ENCODE results near the gene ATF7IP2.
"Not testable (repeated sequence)": the region's sequence is repeated elsewhere in the genome, so short reads cannot be mapped to it uniquely, and the experiment has no call there.

Gene ATF7IP2

DNA sequence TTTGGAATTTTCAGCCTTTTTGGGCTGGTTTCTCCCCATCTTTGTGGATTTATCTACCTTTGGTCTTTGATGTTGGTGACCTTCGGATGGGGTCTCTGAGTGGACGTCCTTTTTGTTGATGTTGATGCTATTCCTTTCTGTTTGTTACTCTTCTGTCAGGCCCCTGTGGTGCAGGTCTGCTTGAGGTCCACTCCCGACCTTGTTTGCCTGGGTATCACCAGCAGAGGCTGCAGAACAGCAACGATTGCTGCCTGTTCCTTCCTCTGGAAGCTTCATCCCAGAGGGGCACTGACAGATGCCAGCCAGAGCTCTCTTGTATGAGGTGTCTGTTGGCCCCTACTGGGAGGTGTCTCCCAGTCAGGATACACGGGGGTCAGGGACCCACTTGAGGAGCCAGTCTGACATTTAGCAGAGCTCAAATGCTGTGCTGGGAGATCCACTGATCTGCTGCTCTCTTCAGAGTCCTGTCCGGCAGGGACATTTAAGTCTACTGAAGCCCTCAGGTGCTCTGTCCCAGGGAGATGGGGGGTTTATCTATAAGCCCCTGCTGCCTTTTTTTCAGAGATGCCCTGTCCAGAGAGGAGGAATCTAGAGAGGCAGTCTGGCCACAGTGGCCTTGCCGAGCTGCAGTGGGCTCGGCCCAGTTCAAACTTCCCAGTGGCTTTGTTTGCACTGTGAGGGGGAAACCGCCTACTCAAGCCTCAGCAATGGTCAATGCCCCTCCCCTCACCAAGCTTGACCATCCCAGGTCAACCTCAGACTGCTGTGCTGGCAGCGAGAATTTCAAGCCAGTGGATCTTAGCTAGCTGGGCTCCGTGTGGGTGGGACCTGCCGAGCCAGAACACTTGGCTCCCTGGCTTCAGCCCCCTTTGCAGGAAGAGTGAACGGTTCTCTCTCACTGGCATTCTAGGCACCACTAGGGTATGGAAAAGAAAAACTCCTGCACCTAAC lies 66.6 kb downstream of the ATF7IP2 start:
- not testable (repeated sequence) for H3K36me3 ChIP-seq (ENCODE audit: insufficient read depth, low read length); H3K4me1 ChIP-seq (ENCODE audit: control insufficient read depth, insufficient read depth, low read length, unreplicated experiment); H3K4me3 ChIP-seq (ENCODE audit: low read depth, low read length); H3K27ac ChIP-seq (ENCODE audit: low read depth, low read length); H2AFZ ChIP-seq (ENCODE audit: low read length, unreplicated experiment); H3K27me3 ChIP-seq (ENCODE audit: insufficient read depth, low read length); H3K79me2 ChIP-seq (ENCODE audit: control insufficient read depth, insufficient read depth, low read length, unreplicated experiment)

DNA sequence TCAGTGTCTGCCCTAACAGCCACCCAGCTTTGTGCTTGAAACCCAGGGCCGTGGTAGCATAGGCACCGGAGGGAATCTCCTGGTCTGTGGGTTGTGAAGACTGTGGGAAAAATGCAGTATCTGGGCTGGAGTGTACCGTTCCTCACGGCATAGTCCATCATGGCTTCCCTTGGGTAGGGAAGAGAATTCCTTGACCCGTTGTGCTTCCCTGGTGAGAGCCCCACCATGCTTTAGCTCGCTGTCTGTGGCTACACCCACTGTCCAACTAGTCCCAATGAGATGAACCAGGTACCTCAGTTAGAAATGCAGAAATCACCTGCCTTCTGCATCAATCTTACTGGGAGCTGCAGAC lies 67.3 kb downstream of the ATF7IP2 start:
- no peaks in the 10 kb centered on the region for H3K4me1 ChIP-seq (ENCODE audit: control insufficient read depth, insufficient read depth, low read length, unreplicated experiment)
- no peaks in the 10 kb centered on the region for H3K36me3 ChIP-seq (ENCODE audit: insufficient read depth, low read length)
- no peaks in the 10 kb centered on the region for H3K27me3 ChIP-seq (ENCODE audit: insufficient read depth, low read length)

DNA sequence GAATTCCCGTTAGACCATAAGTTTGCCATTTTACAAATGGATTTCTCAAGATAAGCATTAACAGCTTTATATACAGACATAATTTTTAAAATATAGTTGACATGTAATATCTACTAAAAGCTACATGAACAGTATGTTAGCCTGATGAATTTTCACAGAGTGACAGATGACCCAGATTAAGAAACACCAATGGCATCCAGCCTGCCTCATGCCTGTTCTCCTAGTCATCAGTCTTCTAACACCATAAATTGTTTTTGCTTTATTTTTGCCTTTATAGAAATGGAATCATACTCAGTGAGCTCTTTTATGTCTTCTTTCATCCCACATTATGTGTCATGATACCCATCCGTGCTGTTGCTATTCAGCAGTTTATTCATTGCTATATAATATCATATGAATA lies 80.0 kb downstream of the ATF7IP2 start:
- no peaks in the 10 kb centered on the region for H3K27me3 ChIP-seq (ENCODE audit: insufficient read depth, low read length)
- H3K36me3 ChIP-seq (ENCODE audit: insufficient read depth, low read length): no peaks in the 10 kb centered on the region

More for the DNA sequence above, 67.3 kb downstream of the ATF7IP2 start:
- H3K4me3 ChIP-seq (ENCODE audit: low read depth, low read length): no peak overlapping the region
- no peak overlapping the region for H3K27ac ChIP-seq (ENCODE audit: low read depth, low read length)
- no peaks in the 10 kb centered on the region for H3K79me2 ChIP-seq (ENCODE audit: control insufficient read depth, insufficient read depth, low read length, unreplicated experiment)
- no peak overlapping the region for H2AFZ ChIP-seq (ENCODE audit: low read length, unreplicated experiment)

DNA sequence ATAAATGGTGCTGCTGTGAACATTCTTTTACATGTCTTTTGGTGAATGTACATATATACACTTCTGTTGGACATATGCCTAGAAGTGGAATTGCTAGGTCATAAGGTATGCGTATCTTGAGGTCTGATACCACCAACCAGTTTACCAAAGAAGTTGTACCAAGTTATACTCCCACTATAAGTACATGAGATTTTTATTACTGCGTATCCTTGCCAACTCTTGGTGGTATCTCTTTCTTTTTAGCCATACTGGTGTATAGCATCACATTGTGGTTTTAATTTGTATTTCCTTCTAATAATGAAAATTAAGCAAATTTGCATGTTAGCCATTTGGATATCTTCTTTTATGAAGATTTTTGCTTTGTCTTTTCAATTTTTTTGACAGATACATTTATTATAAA lies 80.5 kb downstream of the ATF7IP2 start:
- Histone ChIP-seq H3K27me3 (ENCODE audit: insufficient read depth, low read length) (no peaks in the 10 kb centered on the region), H3K4me3 (ENCODE audit: low read depth, low read length) (no peak overlapping the region), H3K79me2 (ENCODE audit: control insufficient read depth, insufficient read depth, low read length, unreplicated experiment) (no peaks in the 10 kb centered on the region), H3K27ac (ENCODE audit: low read depth, low read length) (no peak overlapping the region), H3K4me1 (ENCODE audit: control insufficient read depth, insufficient read depth, low read length, unreplicated experiment) (no peaks in the 10 kb centered on the region), H2AFZ (ENCODE audit: low read length, unreplicated experiment) (no peak overlapping the region), H3K36me3 (ENCODE audit: insufficient read depth, low read length) (no peaks in the 10 kb centered on the region)

More for the DNA sequence above, 80.0 kb downstream of the ATF7IP2 start:
- Histone ChIP-seq H3K4me3 (ENCODE audit: low read depth, low read length) (no peak overlapping the region), H3K4me1 (ENCODE audit: control insufficient read depth, insufficient read depth, low read length, unreplicated experiment) (no peaks in the 10 kb centered on the region), H3K27ac (ENCODE audit: low read depth, low read length) (no peak overlapping the region), H2AFZ (ENCODE audit: low read length, unreplicated experiment) (no peak overlapping the region), H3K79me2 (ENCODE audit: control insufficient read depth, insufficient read depth, low read length, unreplicated experiment) (no peaks in the 10 kb centered on the region)

DNA sequence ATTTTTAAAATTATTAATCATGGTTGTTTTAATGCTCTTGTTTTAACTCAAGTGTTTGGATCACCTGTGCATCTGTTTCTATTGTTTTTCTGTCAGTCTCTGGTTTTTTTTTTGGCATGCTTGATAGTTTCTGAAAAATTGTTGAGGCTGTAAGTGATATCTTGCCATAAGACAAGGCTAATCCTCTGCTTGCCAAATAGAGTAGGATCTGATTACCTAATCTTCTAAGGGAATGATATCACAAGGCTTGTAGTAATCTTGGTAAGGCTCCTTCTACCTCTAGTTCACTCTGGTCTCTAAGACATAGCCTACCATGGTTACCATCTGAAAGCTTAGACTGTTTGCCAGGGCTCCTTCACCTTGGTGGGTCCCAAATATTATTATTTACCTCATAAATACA lies 81.0 kb downstream of the ATF7IP2 start:
- no peaks in the 10 kb centered on the region for H3K27me3 ChIP-seq (ENCODE audit: insufficient read depth, low read length)
- no peaks in the 10 kb centered on the region for H3K79me2 ChIP-seq (ENCODE audit: control insufficient read depth, insufficient read depth, low read length, unreplicated experiment)
- no peak overlapping the region for H2AFZ ChIP-seq (ENCODE audit: low read length, unreplicated experiment)
- no peaks in the 10 kb centered on the region for H3K4me1 ChIP-seq (ENCODE audit: control insufficient read depth, insufficient read depth, low read length, unreplicated experiment)
- no peaks in the 10 kb centered on the region for H3K36me3 ChIP-seq (ENCODE audit: insufficient read depth, low read length)
- no peak overlapping the region for H3K4me3 ChIP-seq (ENCODE audit: low read depth, low read length)
- H3K27ac ChIP-seq (ENCODE audit: low read depth, low read length): no peak overlapping the region

DNA sequence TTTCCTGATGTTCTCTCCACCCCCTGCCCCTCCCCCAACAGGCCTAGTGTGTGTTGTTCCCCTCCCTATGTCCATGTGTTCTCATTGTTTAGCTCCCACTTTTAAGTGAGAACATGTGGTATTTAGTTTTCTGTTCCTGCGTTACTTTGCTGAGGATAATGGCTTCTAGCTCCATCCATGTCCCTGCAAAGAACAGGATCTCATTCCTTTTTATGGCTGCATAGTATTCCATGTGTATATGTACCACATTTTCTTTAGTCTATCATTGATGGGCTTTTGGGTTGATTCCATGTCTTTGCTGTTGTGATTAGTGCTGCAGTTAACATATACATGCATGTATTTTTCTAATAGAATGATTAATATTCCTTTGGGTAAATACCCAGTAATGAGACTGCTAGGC lies 90.8 kb downstream of the ATF7IP2 start:
- not testable (repeated sequence) for H3K4me1 ChIP-seq (ENCODE audit: control insufficient read depth, insufficient read depth, low read length, unreplicated experiment); H3K27ac ChIP-seq (ENCODE audit: low read depth, low read length); H3K27me3 ChIP-seq (ENCODE audit: insufficient read depth, low read length); H3K79me2 ChIP-seq (ENCODE audit: control insufficient read depth, insufficient read depth, low read length, unreplicated experiment); H3K36me3 ChIP-seq (ENCODE audit: insufficient read depth, low read length); H2AFZ ChIP-seq (ENCODE audit: low read length, unreplicated experiment); H3K4me3 ChIP-seq (ENCODE audit: low read depth, low read length)

DNA sequence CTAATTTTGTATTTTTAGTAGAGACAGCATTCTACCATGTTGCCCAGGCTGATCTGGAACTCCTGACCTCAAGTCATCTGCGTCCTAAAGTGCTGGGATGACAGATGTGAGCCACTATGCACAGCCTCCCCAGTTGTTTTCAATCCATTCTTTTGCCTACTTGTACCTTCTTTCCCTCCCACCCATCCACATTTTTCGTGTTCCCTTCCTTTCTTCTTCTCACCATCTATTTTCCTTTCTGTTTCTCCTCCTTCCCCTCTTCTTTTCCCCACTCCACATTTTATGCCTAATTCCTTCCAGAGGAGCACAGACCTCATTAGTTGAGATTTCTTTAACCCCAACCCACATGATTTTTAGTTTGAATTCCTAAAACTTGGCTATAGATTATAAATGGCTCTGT lies 94.3 kb downstream of the ATF7IP2 start:
- H3K79me2 ChIP-seq (ENCODE audit: control insufficient read depth, insufficient read depth, low read length, unreplicated experiment): no peaks in the 10 kb centered on the region
- no peaks in the 10 kb centered on the region for H3K27me3 ChIP-seq (ENCODE audit: insufficient read depth, low read length)
- no peak overlapping the region for H3K4me3 ChIP-seq (ENCODE audit: low read depth, low read length)
- no peak overlapping the region for H3K27ac ChIP-seq (ENCODE audit: low read depth, low read length)
- no peaks in the 10 kb centered on the region for H3K36me3 ChIP-seq (ENCODE audit: insufficient read depth, low read length)
- H2AFZ ChIP-seq (ENCODE audit: low read length, unreplicated experiment): no peak overlapping the region
- no peaks in the 10 kb centered on the region for H3K4me1 ChIP-seq (ENCODE audit: control insufficient read depth, insufficient read depth, low read length, unreplicated experiment)

DNA sequence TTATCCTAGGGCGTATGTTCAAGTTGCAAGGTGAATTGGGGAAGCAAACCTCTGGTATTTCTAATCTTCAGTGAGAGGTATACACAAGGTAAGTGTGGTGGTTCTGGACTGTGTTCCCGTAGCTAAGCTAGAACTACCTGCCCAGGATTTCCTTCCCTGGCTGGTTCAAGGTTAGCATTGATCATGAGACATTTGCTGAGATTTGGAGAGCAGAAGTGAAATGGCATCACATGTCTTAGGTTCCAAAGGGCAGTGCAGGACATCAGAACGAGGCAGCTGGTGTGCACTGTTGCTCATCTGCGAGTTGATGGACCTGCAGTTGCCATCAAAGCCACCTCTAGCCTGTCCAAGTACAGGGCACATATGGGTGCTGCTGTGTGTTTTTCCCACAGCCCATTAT lies 99.3 kb downstream of the ATF7IP2 start:
- Histone ChIP-seq H2AFZ (ENCODE audit: low read length, unreplicated experiment) (no peak overlapping the region), H3K4me1 (ENCODE audit: control insufficient read depth, insufficient read depth, low read length, unreplicated experiment) (peaks cover 3% of the 10 kb centered on the region), H3K4me3 (ENCODE audit: low read depth, low read length) (no peak overlapping the region), H3K36me3 (ENCODE audit: insufficient read depth, low read length) (no peaks in the 10 kb centered on the region), H3K79me2 (ENCODE audit: control insufficient read depth, insufficient read depth, low read length, unreplicated experiment) (no peaks in the 10 kb centered on the region), H3K27ac (ENCODE audit: low read depth, low read length) (no peak overlapping the region), H3K27me3 (ENCODE audit: insufficient read depth, low read length) (no peaks in the 10 kb centered on the region)

DNA sequence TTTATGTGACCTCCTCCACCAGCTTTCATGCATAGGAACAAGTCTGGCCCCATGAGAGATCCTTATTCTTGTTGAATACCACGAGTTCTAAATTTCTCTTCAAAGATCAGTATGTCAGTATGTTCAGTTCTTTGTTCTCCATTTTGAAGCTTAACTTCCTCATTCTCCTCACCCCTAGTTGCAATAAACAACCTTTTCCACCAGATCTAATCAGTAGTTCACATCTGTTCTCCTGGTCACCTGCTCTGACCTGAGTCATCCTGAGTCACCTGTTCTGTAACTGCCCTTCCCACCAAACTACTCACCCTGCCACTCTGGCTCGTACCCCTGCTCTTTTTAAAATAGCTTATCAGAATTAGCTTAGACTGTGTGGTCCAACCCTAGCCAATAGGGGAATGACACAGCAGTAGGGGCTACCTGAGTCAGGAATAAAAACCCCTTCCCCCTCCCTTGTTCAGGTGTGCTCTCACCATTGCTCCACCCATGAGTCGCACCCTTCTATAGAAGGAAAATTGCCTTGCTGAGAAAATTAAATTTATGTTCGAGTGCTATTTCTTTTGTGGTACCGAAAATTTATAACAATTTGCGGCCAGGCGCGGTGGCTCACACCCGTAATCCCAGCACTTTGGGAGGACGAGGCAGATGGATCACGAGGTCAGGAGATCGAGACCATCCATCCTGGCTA lies 100.0 kb downstream of the ATF7IP2 start:
- H3K79me2 ChIP-seq (ENCODE audit: control insufficient read depth, insufficient read depth, low read length, unreplicated experiment): no peaks in the 10 kb centered on the region
- no peak overlapping the region for H3K27ac ChIP-seq (ENCODE audit: low read depth, low read length)
- H3K4me3 ChIP-seq (ENCODE audit: low read depth, low read length): no peak overlapping the region
- H3K36me3 ChIP-seq (ENCODE audit: insufficient read depth, low read length): no peaks in the 10 kb centered on the region
- H2AFZ ChIP-seq (ENCODE audit: low read length, unreplicated experiment): no peak overlapping the region
- H3K4me1 ChIP-seq (ENCODE audit: control insufficient read depth, insufficient read depth, low read length, unreplicated experiment): peaks cover 5% of the 10 kb centered on the region
- H3K27me3 ChIP-seq (ENCODE audit: insufficient read depth, low read length): no peaks in the 10 kb centered on the region

DNA sequence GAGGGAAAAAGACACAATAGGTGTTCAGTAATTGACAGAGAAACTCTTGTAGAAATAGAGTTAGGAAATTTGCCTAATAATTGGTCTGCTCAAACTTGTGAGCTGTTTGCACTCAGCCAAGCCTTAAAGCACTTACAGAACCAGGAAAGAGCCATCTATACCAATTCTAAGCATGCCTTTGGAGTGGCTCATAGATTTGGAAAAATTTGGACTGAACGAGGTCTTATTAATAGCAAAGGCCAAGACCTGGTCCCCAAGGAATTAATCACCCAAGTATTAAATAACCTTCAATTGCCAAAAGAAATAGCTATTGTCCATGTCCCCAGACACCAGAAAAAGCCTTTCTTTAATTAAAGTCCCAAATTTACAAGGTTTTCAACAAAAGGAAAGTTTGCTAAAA lies 104.3 kb downstream of the ATF7IP2 start:
- Histone ChIP-seq H3K36me3 (ENCODE audit: insufficient read depth, low read length) (no peaks in the 10 kb centered on the region), H3K4me3 (ENCODE audit: low read depth, low read length) (no peak overlapping the region), H3K4me1 (ENCODE audit: control insufficient read depth, insufficient read depth, low read length, unreplicated experiment) (peaks cover 5% of the 10 kb centered on the region), H3K27ac (ENCODE audit: low read depth, low read length) (no peak overlapping the region), H3K27me3 (ENCODE audit: insufficient read depth, low read length) (no peaks in the 10 kb centered on the region), H2AFZ (ENCODE audit: low read length, unreplicated experiment) (no peak overlapping the region), H3K79me2 (ENCODE audit: control insufficient read depth, insufficient read depth, low read length, unreplicated experiment) (no peaks in the 10 kb centered on the region)

DNA sequence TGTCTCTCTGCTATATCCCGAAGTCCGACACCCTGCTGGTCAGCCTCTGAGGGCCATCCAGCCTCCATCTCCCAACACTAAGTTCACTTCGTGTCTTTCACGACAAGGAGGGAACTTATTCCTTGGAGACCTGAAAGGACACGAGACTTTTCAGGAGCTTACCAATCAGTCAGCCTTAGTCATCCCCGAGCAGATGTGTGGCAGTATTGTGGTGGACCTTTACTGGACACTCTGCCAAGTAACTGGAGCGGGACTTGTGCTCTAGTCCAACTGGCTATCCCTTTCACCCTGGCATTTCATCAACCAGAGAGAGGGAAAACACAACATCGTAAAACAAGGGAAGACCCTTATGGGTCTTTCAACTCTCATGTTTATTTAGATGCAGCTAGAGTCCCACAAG lies 107.4 kb downstream of the ATF7IP2 start:
- Histone ChIP-seq H3K79me2 (ENCODE audit: control insufficient read depth, insufficient read depth, low read length, unreplicated experiment) (no peaks in the 10 kb centered on the region), H3K36me3 (ENCODE audit: insufficient read depth, low read length) (no peaks in the 10 kb centered on the region), H3K4me1 (ENCODE audit: control insufficient read depth, insufficient read depth, low read length, unreplicated experiment) (peaks cover 5% of the 10 kb centered on the region), H3K27me3 (ENCODE audit: insufficient read depth, low read length) (no peaks in the 10 kb centered on the region), H3K27ac (ENCODE audit: low read depth, low read length) (no peak overlapping the region), H2AFZ (ENCODE audit: low read length, unreplicated experiment) (no peak overlapping the region), H3K4me3 (ENCODE audit: low read depth, low read length) (no peak overlapping the region)

Measured in ACC112 (cell line).